ENCODE results near the gene MYCBP. TPM values are rescaled to one million over a fixed set of nuclear protein-coding genes. Genes with fewer than 3 reads are reported as not detected.
A peak's percentile ranks its signal among the peaks of the same experiment; 100 is the strongest.

The MYCBP gene
- total RNA-seq, 6 donors from 2014 or later: 2.8 to 23.7 (median 12.9) TPM

DNA sequence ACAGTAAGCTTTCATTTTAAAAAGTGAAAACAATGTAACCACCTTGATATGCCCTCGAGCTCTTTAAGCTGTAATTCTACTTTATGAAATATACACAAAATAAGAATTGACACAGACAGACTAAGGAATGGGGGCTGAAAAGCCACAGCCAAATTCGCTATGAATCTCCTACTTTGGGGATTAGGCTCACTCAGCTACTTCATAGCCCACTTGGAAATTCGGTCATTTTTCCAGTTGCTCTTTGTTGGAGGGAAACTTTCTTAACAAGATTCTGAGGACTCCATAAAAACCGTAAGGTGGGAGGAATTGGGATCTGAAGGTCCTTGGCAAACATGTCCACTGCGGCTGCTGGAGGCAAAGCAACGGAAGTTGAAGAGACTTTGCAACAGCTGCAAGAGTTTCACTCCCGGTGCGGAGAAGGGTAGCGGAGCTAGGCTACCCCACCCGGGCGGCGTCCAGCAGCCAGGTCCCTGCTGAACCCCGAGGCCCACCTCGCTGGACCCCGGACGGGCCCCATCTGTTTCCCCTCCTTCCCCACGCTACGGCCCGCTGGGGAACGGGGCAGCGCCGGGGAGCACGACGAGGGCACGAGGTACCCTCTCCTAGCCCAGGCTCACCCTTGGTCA, 634 bp downstream of the MYCBP start:
- Histone ChIP-seq H3K4me1 (peaks cover 13 to 17% (median 15%) of the 10 kb centered on the region in 4 donors), H3K27me3 (no peaks in the 10 kb centered on the region), H3K9me3 (no peaks in the 10 kb centered on the region), H3K36me3 (no peaks in the 10 kb centered on the region), H3K4me3 (peak overlapping the region; percentile 71 to 97 (median 80)), H3K27ac (peak overlapping the region; percentile 15 to 85 (median 66))
- WGBS, 2 donors: 4 to 16% methylated on average over 5 to 25 of the region's 25 CpGs
- TF ChIP-seq, protein P1, sequence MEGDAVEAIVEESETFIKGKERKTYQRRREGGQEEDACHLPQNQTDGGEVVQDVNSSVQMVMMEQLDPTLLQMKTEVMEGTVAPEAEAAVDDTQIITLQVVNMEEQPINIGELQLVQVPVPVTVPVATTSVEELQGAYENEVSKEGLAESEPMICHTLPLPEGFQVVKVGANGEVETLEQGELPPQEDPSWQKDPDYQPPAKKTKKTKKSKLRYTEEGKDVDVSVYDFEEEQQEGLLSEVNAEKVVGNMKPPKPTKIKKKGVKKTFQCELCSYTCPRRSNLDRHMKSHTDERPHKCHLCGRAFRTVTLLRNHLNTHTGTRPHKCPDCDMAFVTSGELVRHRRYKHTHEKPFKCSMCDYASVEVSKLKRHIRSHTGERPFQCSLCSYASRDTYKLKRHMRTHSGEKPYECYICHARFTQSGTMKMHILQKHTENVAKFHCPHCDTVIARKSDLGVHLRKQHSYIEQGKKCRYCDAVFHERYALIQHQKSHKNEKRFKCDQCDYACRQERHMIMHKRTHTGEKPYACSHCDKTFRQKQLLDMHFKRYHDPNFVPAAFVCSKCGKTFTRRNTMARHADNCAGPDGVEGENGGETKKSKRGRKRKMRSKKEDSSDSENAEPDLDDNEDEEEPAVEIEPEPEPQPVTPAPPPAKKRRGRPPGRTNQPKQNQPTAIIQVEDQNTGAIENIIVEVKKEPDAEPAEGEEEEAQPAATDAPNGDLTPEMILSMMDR (IDR thresholded peaks at IDR 0.05): no peak
- TF ChIP-seq EP300 (IDR thresholded peaks at IDR 0.05): no peak
- TF ChIP-seq POLR2A (IDR thresholded peaks at IDR 0.05): no peak
- no peak for TF ChIP-seq POLR2AphosphoS5 (IDR thresholded peaks at IDR 0.05)
- DNase-seq: peak in 1 of 2 donors; percentile 26
- ATAC-seq (ENCODE audit: low FRiP score in 2 of 2): peak in 1 of 2 donors; percentile 48

DNA sequence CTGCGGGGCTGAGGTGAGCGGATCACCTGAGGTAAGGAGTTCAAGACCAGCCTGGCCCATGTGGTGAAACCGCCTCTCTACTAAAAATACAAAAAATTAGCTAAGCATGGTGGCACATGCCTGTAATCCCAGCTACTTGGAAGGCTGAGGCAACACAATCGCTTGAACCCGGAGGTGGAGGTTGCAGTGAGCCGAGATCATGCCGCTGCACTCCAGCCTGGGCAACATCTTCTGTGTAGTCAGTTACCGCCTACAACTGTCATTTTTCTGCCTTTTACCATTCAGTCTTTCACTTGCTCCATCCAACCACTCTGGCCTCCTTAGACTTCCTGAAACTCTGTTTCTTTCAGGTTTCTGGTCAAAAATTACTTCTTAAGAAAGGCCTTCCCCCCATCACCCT, 2.2 kb downstream of the MYCBP start:
- no peak for DNase-seq
- no peaks in the 10 kb centered on the region for H3K9me3 ChIP-seq
- peaks cover 13 to 17% (median 15%) of the 10 kb centered on the region in 4 donors for H3K4me1 ChIP-seq
- TF ChIP-seq POLR2A (IDR thresholded peaks at IDR 0.05) (no peak), POLR2AphosphoS5 (IDR thresholded peaks at IDR 0.05) (no peak), EP300 (IDR thresholded peaks at IDR 0.05) (no peak)
- TF ChIP-seq, protein P1 (IDR thresholded peaks at IDR 0.05): no peak
- H3K36me3 ChIP-seq: peaks cover 0 to 7% (median 4%) of the 10 kb centered on the region in 4 donors
- no peak overlapping the region for H3K4me3 ChIP-seq
- no peaks in the 10 kb centered on the region for H3K27me3 ChIP-seq
- no peak for ATAC-seq (ENCODE audit: low FRiP score in 2 of 2)
- H3K27ac ChIP-seq: no peak overlapping the region
- WGBS, 2 donors: 93 to 94% methylated on average over 8 of the region's 8 CpGs

DNA sequence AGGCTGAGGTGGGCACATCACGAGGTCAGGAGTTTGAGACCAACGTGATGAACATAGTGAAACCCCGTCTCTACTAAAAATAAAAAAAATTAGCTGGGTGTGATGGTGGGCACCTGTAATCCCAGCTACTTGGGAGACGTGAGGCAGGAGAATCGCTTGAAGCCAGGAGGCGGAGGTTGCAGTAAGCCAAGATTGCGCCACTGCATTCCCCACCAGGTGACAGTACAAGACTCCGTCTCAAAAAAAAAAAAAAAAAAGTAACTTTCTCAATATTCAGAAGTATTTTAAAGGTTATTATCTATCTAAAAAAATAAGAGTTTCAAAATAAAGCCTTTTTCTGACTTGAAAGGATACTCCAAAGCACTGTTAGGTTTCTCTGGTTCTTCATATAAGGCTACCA, 5.9 kb downstream of the MYCBP start:
- ATAC-seq (ENCODE audit: low FRiP score in 2 of 2) (no peak), DNase-seq (no peak)
- H3K4me3 ChIP-seq: no peak overlapping the region
- 87 to 88% methylated on average over 8 of the region's 8 CpGs for WGBS, 2 donors
- H3K27me3 ChIP-seq: no peaks in the 10 kb centered on the region
- H3K4me1 ChIP-seq: peaks cover 4 to 15% (median 7%) of the 10 kb centered on the region in 4 donors
- peaks cover 0 to 13% (median 4%) of the 10 kb centered on the region in 4 donors for H3K36me3 ChIP-seq
- no peaks in the 10 kb centered on the region for H3K9me3 ChIP-seq
- TF ChIP-seq POLR2AphosphoS5 (IDR thresholded peaks at IDR 0.05): no peak
- TF ChIP-seq POLR2A (IDR thresholded peaks at IDR 0.05): no peak
- TF ChIP-seq, protein P1 (IDR thresholded peaks at IDR 0.05): no peak
- no peak for TF ChIP-seq EP300 (IDR thresholded peaks at IDR 0.05)
- no peak overlapping the region for H3K27ac ChIP-seq

DNA sequence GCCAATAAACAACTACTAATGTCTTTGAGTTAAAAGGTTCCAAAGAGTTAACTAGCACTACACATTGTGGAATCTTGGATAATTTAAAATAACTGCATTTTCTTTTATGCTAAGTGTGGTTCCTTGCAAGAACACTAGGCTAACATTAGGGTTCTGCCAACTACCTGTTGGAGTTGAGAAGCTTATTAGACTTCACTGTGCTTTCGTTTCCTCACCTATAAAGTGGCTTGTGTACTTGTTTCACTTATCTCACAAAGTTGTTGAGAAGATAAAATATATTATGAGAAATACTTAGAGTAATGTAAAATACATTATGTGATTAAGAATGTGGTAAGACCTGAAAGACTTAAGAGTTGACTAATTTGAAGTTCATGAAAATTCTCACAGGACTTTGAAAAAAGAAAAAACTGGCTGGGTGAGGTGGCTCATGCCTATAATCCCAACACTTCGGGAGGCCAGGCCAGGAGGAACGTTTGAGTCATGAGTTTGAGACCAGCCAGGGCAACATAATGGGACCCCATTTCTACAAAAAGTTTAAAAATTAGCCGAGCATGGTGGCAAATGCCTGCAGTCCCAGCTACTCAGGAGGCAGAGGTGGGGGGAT, 7.9 kb downstream of the MYCBP start:
- no peak for DNase-seq
- 79 to 80% methylated on average over 4 of the region's 4 CpGs for WGBS, 2 donors

More for the DNA sequence above, 7.9 kb downstream of the MYCBP start:
- Histone ChIP-seq H3K36me3 (peaks cover 0 to 13% (median 4%) of the 10 kb centered on the region in 4 donors), H3K4me1 (peaks cover 12 to 32% (median 18%) of the 10 kb centered on the region in 4 donors), H3K4me3 (no peak overlapping the region), H3K27me3 (no peaks in the 10 kb centered on the region), H3K9me3 (no peaks in the 10 kb centered on the region), H3K27ac (no peak overlapping the region)
- no peak for ATAC-seq (ENCODE audit: low FRiP score in 2 of 2)
- TF ChIP-seq EP300 (IDR thresholded peaks at IDR 0.05) (no peak), POLR2A (IDR thresholded peaks at IDR 0.05) (no peak), POLR2AphosphoS5 (IDR thresholded peaks at IDR 0.05) (no peak)
- TF ChIP-seq, protein P1 (IDR thresholded peaks at IDR 0.05): no peak
